ENCODE measurements around the gene FBXL13.
"Not testable (repeated sequence)": the region's sequence is repeated elsewhere in the genome, so short reads cannot be mapped to it uniquely, and the experiment has no call there.

The FBXL13 gene

DNA sequence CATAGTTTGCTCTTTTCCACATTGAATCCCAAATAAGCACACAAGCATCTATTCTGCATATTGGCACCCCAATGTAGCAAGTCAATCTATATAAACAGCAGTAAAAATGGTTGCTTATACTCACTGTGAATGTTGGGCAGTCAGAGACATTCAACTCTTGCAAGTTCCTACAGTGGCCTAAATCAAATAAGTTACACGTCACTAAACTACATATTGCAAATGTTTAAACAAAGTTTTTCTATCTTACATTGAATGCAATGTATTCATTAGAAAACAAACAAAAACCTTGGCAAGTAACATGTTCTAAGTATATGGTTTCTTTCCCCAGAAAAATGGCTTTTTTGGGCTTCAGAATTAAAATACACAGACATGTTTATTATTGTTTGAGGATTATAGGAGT, 142.8 kb downstream of the FBXL13 start:
- no peak for DNase-seq

DNA sequence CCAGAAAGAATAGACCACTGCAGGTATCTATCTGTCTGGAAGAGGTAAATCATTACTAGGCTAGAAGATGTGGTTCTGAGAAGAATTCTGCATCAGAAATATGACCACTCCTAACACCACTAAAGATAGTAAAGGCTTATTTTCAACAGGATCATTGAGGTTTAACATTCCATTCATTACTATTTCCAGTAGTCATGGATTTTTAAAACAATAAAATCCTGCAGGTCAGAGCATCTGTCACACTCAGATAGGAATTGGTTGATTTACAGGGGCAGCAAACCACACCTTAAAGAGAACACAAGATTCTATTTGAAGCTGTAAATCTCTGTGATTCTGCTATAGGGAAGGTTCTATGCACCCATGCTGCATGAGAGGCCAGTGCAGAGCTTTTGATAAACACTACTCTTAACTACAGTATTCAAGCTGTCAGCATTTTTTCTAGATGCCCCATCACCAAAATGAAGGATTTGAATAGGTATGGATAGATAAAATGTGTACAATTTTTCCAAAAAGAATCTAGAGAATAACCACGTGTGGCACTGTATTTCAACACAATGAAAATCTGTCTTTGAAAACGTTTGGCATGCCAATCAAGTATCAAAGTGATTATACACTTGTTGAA, 147.2 kb downstream of the FBXL13 start:
- DNase-seq, result no peak

GRCh38 chr7:102926783-102927140, 147.8 kb downstream of the FBXL13 start:
- no peak for DNase-seq

DNA sequence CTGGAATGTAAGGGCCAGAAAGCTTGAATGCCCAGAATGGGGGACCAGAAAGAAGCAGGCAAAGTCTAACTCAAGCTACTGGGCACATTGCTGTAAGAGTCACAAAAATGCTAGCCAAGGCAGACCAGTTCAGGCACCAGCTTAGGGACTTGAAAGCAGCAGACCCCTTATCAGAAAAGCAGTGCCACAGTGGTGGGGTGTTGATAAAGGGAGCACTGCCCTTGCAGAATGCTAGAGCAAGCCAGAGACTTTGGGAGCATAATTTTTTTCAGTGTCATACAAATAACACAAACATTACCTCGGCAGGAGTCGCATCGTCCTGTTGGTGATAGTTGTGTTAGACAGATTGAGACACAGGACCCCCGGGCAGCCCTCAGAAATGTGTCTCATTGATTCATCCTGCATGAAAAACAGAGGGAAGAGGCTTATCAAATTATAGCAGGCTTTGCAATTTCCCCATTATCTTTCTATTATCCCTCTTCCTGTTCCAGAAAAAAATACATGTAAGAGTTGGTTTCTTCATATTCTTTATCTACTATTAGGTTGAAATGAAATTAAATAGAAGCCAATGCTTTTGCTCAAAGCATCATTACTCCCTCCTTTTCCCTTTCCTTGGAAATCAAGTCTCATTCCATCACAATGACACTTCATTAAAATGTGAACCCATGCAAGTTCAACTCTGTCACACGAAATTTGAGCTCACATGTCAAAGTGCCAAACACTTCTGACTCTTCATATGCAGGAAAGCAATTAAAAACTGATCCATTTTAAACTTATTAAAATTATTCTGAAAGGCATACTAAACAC, 148.4 kb downstream of the FBXL13 start:
- no peak for DNase-seq

DNA sequence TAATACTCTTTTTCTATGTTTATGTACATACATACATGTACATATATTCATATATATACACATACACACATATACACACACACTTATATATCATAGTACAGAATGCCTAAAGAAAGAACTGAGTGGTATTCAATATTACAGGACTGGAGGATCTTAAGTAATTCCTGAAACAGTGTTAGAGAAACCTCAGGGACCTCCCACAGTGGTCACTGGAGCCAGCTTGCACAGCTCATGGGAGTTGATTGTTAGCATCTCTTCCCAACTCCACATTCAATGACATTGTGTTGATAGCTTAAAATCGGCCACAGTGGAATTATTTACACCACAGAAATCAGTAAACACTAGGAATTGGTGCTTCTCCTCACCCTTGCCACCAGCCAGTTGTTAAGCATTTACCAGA, 155.8 kb downstream of the FBXL13 start:
- no peak for DNase-seq

- no peak for DNase-seq
Observed at GRCh38 chr7:102917436-102918353, 156.9 kb downstream of the FBXL13 start.

GRCh38 chr7:102916881-102917280, 157.7 kb downstream of the FBXL13 start:
- DNase-seq, result no peak

- DNase-seq, result no peak
Observed at GRCh38 chr7:102916426-102916825, 158.2 kb downstream of the FBXL13 start.

DNA sequence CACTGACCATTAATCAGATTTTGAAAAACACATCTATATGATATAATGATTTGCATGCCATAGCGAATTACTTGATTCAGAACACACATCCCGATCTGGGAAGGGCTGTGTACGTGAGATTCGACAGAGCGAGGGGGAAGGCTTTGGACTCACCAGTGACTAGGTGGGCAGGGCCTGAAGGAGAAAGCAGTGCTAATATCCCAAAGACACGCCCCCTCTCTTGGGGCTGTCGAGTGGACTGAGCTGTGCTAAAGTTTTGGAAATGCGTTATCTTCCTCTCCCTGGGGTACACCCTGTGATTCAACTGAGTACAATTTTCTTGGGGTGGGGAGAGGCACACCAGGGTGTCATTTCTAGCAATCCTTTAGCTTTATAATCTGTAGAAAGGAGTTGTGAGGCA, 160.0 kb downstream of the FBXL13 start:
- DNase-seq, result no peak

DNA sequence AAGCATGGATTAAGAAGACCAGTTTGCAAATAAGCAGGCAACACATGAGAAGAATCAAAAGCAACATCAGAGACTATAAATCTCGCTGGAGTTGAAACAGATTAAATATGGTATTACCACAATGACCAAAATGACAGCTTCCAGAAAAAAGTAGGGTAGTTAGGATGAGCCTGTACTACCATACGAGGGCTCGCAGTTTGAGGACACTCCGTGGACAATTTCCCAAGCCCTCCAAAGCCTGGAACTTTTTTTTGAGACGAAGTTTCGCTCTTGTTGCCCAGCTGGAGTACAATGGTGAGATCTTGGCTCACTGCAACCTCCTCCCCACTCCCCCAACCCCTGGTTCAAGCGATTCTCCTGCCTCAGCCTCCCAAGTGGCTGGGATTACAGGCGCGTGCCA, 160.8 kb downstream of the FBXL13 start:
- DNase-seq, result no peak

- no peak for DNase-seq
Observed at GRCh38 chr7:102912742-102913141, 161.9 kb downstream of the FBXL13 start, which contains the start of gene LRRC17. Gene LRRC17, plus strand, starts transcription at chr7:102913000. Its CDS starts 20,914 bp downstream, at chr7:102933914.

GRCh38 chr7:102908676-102909075, 165.9 kb downstream of the FBXL13 start:
- DNase-seq, result no peak

- DNase-seq, result not testable (repeated sequence)
Observed at GRCh38 chr7:102903576-102903975, 171.0 kb downstream of the FBXL13 start.

- DNase-seq, result not testable (repeated sequence)
Observed at GRCh38 chr7:102902052-102902451, 172.5 kb downstream of the FBXL13 start.

DNA sequence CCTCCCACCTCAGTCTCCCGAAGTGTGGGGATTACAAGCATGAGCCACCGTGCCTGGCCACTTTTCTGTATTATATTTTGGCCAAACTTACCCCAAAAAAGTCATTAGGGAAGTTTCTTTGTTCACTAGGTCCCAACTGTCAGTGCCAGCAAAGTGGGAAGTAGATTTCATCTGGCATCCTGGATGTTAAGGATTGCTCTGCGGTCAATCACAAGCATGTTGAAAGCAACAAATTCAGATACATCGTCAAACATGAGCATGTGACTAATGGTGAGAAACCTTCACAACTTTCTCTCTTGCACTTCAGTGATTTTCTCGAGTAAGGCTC, 176.1 kb downstream of the FBXL13 start:
- no peak for DNase-seq

DNA sequence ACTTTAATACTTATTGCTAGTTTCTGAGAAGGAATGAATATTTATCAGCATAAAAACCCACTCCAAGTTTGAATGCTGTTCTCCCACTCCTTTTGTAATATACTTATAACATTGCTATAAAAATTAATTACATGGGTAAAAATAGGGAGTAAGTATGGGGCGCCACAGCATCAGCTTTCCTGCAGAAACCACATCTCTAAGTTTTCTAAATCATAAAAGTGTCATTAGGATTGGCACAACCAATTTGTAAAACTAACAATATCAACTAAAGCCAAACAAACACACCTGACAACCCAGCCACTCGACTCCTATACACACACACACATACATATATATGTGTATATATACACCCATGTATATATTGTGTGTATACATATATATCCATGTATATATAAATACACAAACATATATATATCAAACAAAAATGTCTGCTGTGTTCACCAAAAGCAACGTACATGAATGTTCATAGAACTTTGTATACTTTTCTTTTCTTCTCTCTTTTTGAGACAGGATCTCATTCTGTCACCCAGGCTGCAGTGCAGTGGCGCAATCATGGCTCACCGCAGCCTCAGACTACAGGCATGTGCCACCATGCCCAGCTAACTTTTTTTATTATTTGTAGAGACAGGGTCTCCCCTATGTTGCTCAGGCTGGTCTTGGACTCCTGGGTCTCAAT, 176.6 kb downstream of the FBXL13 start:
- no peak for DNase-seq

- DNase-seq, result no peak
Observed at GRCh38 chr7:102897211-102897631, 177.4 kb downstream of the FBXL13 start.

DNA sequence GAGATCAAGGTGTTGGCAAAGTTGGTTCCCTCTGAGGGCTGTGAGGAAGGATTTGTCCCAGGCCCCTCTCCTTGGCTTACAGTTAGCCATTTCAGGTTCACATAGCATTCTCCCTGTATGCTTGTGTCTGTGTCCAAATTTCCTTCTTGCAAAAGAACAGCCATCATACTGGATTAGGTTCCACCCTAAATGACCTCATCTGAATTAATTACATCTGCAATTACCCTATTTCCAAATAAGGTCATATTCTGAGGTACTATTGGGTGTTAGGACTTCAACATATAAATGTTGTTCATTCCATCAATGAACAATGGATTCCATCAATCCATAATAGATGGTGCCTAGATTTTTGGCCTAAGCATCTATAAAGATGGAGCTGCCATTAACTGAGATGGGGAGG, 178.0 kb downstream of the FBXL13 start:
- DNase-seq, result no peak

- DNase-seq, result no peak
Observed at GRCh38 chr7:102895602-102896001, 179.0 kb downstream of the FBXL13 start.

- no peak for DNase-seq
Observed at GRCh38 chr7:102892631-102893278, 181.8 kb downstream of the FBXL13 start.

DNA sequence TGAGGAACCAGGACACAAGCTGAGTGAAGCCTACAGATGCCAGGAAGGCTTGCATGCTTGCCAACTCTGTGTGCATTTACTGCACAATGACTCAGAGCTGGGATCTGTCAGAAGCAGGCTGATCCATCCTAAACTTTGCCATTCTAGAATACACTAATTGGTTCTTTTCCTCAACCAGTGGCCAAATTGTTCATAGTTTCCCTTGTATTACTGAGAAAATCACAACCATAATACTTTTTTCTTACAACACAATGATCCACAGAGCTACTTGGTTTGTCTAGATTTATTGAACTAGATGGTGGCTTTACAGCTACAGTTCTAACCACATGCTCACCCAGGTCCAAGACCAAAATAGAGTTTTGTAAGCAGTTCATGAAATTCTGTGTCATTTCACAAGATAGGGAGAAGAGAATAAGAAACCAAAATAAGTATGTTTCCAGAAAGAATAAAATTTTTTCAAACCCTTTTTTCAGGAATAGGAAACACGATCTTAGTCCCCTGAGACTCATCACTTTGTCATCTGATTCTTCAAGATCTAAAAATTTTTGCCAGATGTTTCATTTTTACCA, 182.8 kb downstream of the FBXL13 start:
- no peak for DNase-seq
